H1 (cell line): ENCODE data around the gene RASEF. TPM values are rescaled to one million over a fixed set of nuclear protein-coding genes. Genes with fewer than 3 reads are reported as not detected.

Experiments used
- CTCF ChIA-PET: fragments of 300-600 bp; sonication (Branson Sonifier 250); formaldehyde crosslinking; loops from one replicate; lab custom pipeline; 2021; ENCODE audit not compliant: partially characterized antibody; lab: Charles Lee
- POLR2A ChIA-PET: fragments of 300-600 bp; sonication (Branson Sonifier 250); formaldehyde crosslinking; loops from one replicate; lab custom pipeline; 2021; ENCODE audit warnings: inconsistent platforms; ENCODE audit not compliant: partially characterized antibody; lab: Charles Lee
- DNase-seq, 2 experiments: peaks; one replicate each; pipeline versions ENCODE4 v3.0.0 to v3.0.0-alpha.2; 2010 to 2022; ENCODE audit warnings: low spot score in 2 of 2, low read depth in 1 of 2, mixed read lengths in 1 of 2
- FAIRE-seq: peaks from 2 replicates; lab custom pipeline; 2011; peaks lifted over from hg19 to GRCh38; lab: Jason Lieb, UNC
- H2AFZ ChIP-seq: 2 replicates; pipeline ENCODE4 v1.8.1; 2012; ENCODE audit warnings: low read length, inconsistent platforms
- H2AK5ac ChIP-seq: 2 replicates; pipeline ENCODE4 v1.6.1; 2013; ENCODE audit warnings: low read depth, low read length
- H2BK120ac ChIP-seq: replicated peaks from 2 replicates; pipeline ENCODE3; 2013; ENCODE audit warnings: low read depth, low read length, inconsistent platforms
- H2BK12ac ChIP-seq: 2 replicates; pipeline ENCODE4 v1.6.1; 2013; ENCODE audit warnings: low read depth, low read length
- H2BK15ac ChIP-seq: 2 replicates; pipeline ENCODE4 v1.6.1; 2013; ENCODE audit warnings: low read length
- H2BK20ac ChIP-seq: 2 replicates; pipeline ENCODE4 v1.6.1; 2013; ENCODE audit warnings: low read length
- H2BK5ac ChIP-seq: 2 replicates; pipeline ENCODE4 v1.6.1; 2013; ENCODE audit warnings: low read depth, low read length
- H3K14ac ChIP-seq: 2 replicates; pipeline ENCODE4 v1.6.1; 2013; ENCODE audit warnings: inconsistent platforms; ENCODE audit not compliant: insufficient read length
- H3K18ac ChIP-seq: 2 replicates; pipeline ENCODE4 v1.6.1; 2013; ENCODE audit warnings: low read length; ENCODE audit errors: extremely low read depth
- H3K23ac ChIP-seq: 2 replicates; pipeline ENCODE4 v1.6.1; 2013; ENCODE audit warnings: inconsistent platforms; ENCODE audit not compliant: insufficient read length
- H3K23me2 ChIP-seq: 2 replicates; pipeline ENCODE4 v1.6.1; 2013; ENCODE audit warnings: low read depth, low read length
- H3K27ac ChIP-seq: 2 replicates; pipeline ENCODE4 v1.6.1; 2011; ENCODE audit warnings: low read depth, low read length, inconsistent platforms
- H3K27me3 ChIP-seq, 4 experiments: replicated peaks in 1 of 4; 1 replicate in 1 of 4; 2 replicates in 3 of 4; pipeline versions ENCODE4 v1.6.1 to v1.8.1; 2011 to 2013; ENCODE audit warnings: low read length in 3 of 4, mild to moderate bottlenecking in 3 of 4, inconsistent platforms in 2 of 4, mixed read lengths in 2 of 4, moderate library complexity in 1 of 4; ENCODE audit not compliant: control insufficient read depth in 3 of 4, insufficient read depth in 3 of 4; ENCODE audit errors: extremely low read depth in 1 of 4
- H3K36me3 ChIP-seq, 4 experiments: 2 replicates each; pipeline versions ENCODE4 v1.6.1 to v1.8.1; 2011 to 2013; ENCODE audit warnings: mild to moderate bottlenecking in 4 of 4, low read length in 3 of 4, moderate library complexity in 2 of 4, control low read depth in 1 of 4, inconsistent platforms in 1 of 4; ENCODE audit not compliant: insufficient read depth in 4 of 4, control insufficient read depth in 2 of 4
- H3K4ac ChIP-seq: replicated peaks from 2 replicates; pipeline ENCODE3; 2013; ENCODE audit warnings: low read length, low read depth, mixed read lengths, inconsistent platforms; ENCODE audit not compliant: insufficient read length
- H3K4me1 ChIP-seq, 4 experiments: replicated peaks in 1 of 4; 1 replicate in 1 of 4; 2 replicates in 3 of 4; pipeline versions ENCODE4 v1.6.1 to v1.8.1; 2011 to 2013; ENCODE audit warnings: low read length in 3 of 4, inconsistent platforms in 2 of 4, mixed read lengths in 1 of 4; ENCODE audit not compliant: insufficient read depth in 4 of 4, control insufficient read depth in 3 of 4
- H3K4me2 ChIP-seq, 2 experiments: 2 replicates each; pipeline versions ENCODE4 v1.6.1 to v1.8.1; 2011 to 2013; ENCODE audit warnings: low read depth in 2 of 2, low read length in 2 of 2, control low read depth in 1 of 2, inconsistent platforms in 1 of 2, mild to moderate bottlenecking in 1 of 2; ENCODE audit not compliant: insufficient read depth in 1 of 2
- H3K4me3 ChIP-seq, 4 experiments: fragments of 200-600, 300-600 bp in 1 of 4; sonication (generic), shearing (Covaris generic), sonication (Bioruptor Twin) in 1 of 4; 2 replicates each; pipeline versions ENCODE4 v1.5.1 to v1.8.1; 2011 to 2016; ENCODE audit warnings: low read length in 4 of 4, low read depth in 3 of 4, control low read depth in 2 of 4, inconsistent platforms in 2 of 4, mild to moderate bottlenecking in 2 of 4, mixed read lengths in 1 of 4, moderate library complexity in 1 of 4; ENCODE audit not compliant: insufficient read depth in 2 of 4; ENCODE audit errors: extremely low read depth in 1 of 4
- H3K56ac ChIP-seq: replicated peaks from 2 replicates; pipeline ENCODE3; 2013; ENCODE audit warnings: low read depth, mild to moderate bottlenecking, mixed read lengths, low read length, inconsistent platforms; ENCODE audit not compliant: insufficient read length
- H3K79me1 ChIP-seq: 2 replicates; pipeline ENCODE4 v1.6.1; 2013; ENCODE audit warnings: low read depth, low read length, control low read depth
- H3K79me2 ChIP-seq, 2 experiments: 2 replicates each; pipeline versions ENCODE4 v1.6.1 to v1.8.1; 2012 to 2013; ENCODE audit warnings: low read length in 2 of 2, mild to moderate bottlenecking in 2 of 2, inconsistent platforms in 1 of 2; ENCODE audit not compliant: insufficient read depth in 2 of 2, control insufficient read depth in 1 of 2
- H3K9ac ChIP-seq, 4 experiments: replicated peaks in 1 of 4; 1 replicate in 1 of 4; 2 replicates in 3 of 4; pipeline versions ENCODE4 v1.6.1 to v1.8.1; 2011 to 2013; ENCODE audit warnings: low read depth in 3 of 4, low read length in 3 of 4, control low read depth in 2 of 4, mild to moderate bottlenecking in 2 of 4, moderate library complexity in 2 of 4, inconsistent platforms in 1 of 4; ENCODE audit errors: extremely low read depth in 1 of 4
- H3K9me3 ChIP-seq, 2 experiments: 2 replicates each; pipeline versions ENCODE4 v1.6.1 to v1.8.1; 2012 to 2013; ENCODE audit warnings: mild to moderate bottlenecking in 2 of 2, moderate library complexity in 2 of 2, control low read depth in 1 of 2, inconsistent platforms in 1 of 2, low read depth in 1 of 2, low read length in 1 of 2, mixed read lengths in 1 of 2; ENCODE audit not compliant: insufficient read depth in 2 of 2
- H4K20me1 ChIP-seq, 2 experiments: replicated peaks in 1 of 2; 2 replicates each; pipeline versions ENCODE3 to v1.8.1; 2011 to 2013; ENCODE audit warnings: inconsistent platforms in 2 of 2, low read length in 2 of 2, mild to moderate bottlenecking in 1 of 2; ENCODE audit not compliant: insufficient read depth in 2 of 2, control insufficient read depth in 1 of 2
- H4K5ac ChIP-seq: 2 replicates; pipeline ENCODE4 v1.6.1; 2013; ENCODE audit warnings: low read length, low read depth, mixed read lengths, inconsistent platforms; ENCODE audit not compliant: insufficient read length
- H4K8ac ChIP-seq: 2 replicates; pipeline ENCODE4 v1.8.0; 2013; ENCODE audit warnings: mild to moderate bottlenecking, moderate library complexity, low read length, inconsistent platforms; ENCODE audit not compliant: insufficient read depth; ENCODE audit errors: extremely low read depth
- H4K91ac ChIP-seq: replicated peaks from 2 replicates; pipeline ENCODE3; 2013; ENCODE audit warnings: low read length, mixed read lengths, inconsistent platforms; ENCODE audit not compliant: insufficient read length
- BRCA1 ChIP-seq: IDR thresholded peaks from 2 replicates; pipeline ENCODE4 v1.6.1; 2012; ENCODE audit warnings: low read depth, low read length, improper control_type of control experiment
- CTCF ChIP-seq, 3 experiments: IDR thresholded peaks; 1 replicate in 2 of 3; 2 replicates in 1 of 3; pipeline versions ENCODE4 v1.5.1 to v1.6.1; 2011; ENCODE audit warnings: low read length in 3 of 3, mild to moderate bottlenecking in 3 of 3, inconsistent platforms in 2 of 3, low read depth in 1 of 3, moderate library complexity in 1 of 3; ENCODE audit not compliant: insufficient read depth in 1 of 3; ENCODE audit errors: control extremely low read depth in 1 of 3
- NANOG ChIP-seq: IDR thresholded peaks from 2 replicates; pipeline ENCODE4 v1.6.1; 2011; ENCODE audit warnings: low read length, low read depth, mild to moderate bottlenecking, inconsistent platforms; ENCODE audit not compliant: insufficient read depth, poor library complexity, severe bottlenecking
- WGBS, 2 experiments: shearing (Covaris generic) in 1 of 2; methylation state at CpG; one replicate each; pipeline versions ENCODE4 v1.1.6 to v1.1.7; 2013 to 2015; ENCODE audit warnings: low lambda C conversion rate in 2 of 2, mixed read lengths in 2 of 2, inconsistent platforms in 1 of 2, low coverage in 1 of 2, missing lambda C conversion rate in 1 of 2; ENCODE audit not compliant: insufficient replicate concordance in 2 of 2, insufficient coverage in 1 of 2, insufficient read length in 1 of 2; ENCODE audit errors: extremely low coverage in 1 of 2, missing lambda C conversion rate in 1 of 2; 5-methylcytosine and 5-hydroxymethylcytosine counted together
- polyA plus RNA-seq, 7 experiments: library from polyadenylated mRNA; depleted of rRNA in 3 of 7; stranded (reverse) in 5 of 7; unstranded in 2 of 7; fragments of >200 nt in 5 of 7; fragments of 200-250 nt in 2 of 7; gene quantifications; 1 replicate in 5 of 7; 2 replicates in 1 of 7; 4 replicates in 1 of 7; pipeline versions ENCODE4 v1.2.1 to v1.2.3, GENCODE V29; 2011 to 2013; ENCODE audit warnings: missing spikeins in 2 of 7, mixed read lengths in 2 of 7
- total RNA-seq: library from RNA; stranded (reverse); fragmentation: NEBNext Ultra II Directional; extraction: Animal tissue kit (Norgen Biotek cat#: 25700); gene quantifications from 2 replicates; pipeline ENCODE4 v1.2.1, GENCODE V29; 2021

Gene RASEF
- total and polyA plus RNA-seq, 2 of the 8 experiments (the other 6 are each of a cell fraction or from before 2014, with no cell fraction given), result 1.1 to 4.6 TPM

DNA sequence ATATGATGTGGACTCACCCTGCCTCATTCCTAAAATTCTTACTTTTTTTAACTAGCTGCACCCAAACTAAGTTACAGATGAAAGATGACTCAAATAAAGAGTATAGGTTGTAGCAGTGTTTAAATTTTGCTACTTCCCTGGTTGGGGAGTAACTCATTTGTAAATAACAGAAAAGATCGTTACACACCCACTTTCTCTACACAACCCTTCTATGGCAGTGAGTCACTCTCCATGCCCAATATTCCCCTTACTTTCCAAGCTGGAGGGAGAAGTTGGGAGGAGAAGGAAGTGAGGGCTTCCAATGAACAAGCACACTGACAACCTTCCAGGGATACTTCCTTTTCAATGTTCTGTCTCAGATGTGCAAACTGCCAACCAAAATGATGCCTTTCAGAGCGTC lies 1.9 kb downstream of the RASEF start:
- Histone ChIP-seq H2BK12ac (no peak overlapping the region), H3K56ac (no peak overlapping the region), H4K91ac (no peak overlapping the region), H2AFZ (no peak overlapping the region), H3K9ac (no peak overlapping the region), H3K27me3 (peaks cover 0 to 35% (median 14%) of the 10 kb centered on the region in 4 experiments; a peak in 6 of 7 replicates), H4K20me1 (no peaks in the 10 kb centered on the region), H2BK5ac (no peak overlapping the region), H2BK15ac (no peak overlapping the region), H3K4me3 (peak overlapping the region in 1 of 4 experiments; percentile 60; a peak in 1 of 8 replicates), H3K79me2 (no peaks in the 10 kb centered on the region), H3K36me3 (no peaks in the 10 kb centered on the region), H3K9me3 (no peaks in the 10 kb centered on the region), H3K79me1 (no peaks in the 10 kb centered on the region), H4K8ac (no peak overlapping the region), H3K4ac (no peak overlapping the region), H3K4me2 (peak overlapping the region in 1 of 2 experiments; percentile 56; a peak in 1 of 4 replicates), H2AK5ac (no peak overlapping the region), H3K23ac (no peak overlapping the region), H3K4me1 (peaks cover 0 to 4% (median 0%) of the 10 kb centered on the region in 4 experiments; a peak in 1 of 7 replicates), H3K27ac (no peak overlapping the region), H2BK120ac (no peak overlapping the region), H4K5ac (no peak overlapping the region), H3K23me2 (peaks cover 5% of the 10 kb centered on the region; the same call in 1 of the 2 replicates), H3K18ac (no peak overlapping the region), H2BK20ac (no peak overlapping the region), H3K14ac (no peak overlapping the region)
- 94% methylated on average over 2 of the region's 2 CpGs; no CpG with 5 or more reads in 1 of the 2 experiments for WGBS, 2 experiments
- POLR2A ChIA-PET, result no interaction called here
- DNase-seq (no peak), FAIRE-seq (no peak)
- CTCF ChIA-PET, result interaction anchor here (0.6 kb wide), 1 partner anchor 41 kb away, joined by 3 read pairs; no protein-coding TSS in a partner anchor
- TF ChIP-seq NANOG (no peak), BRCA1 (no peak), CTCF (IDR thresholded peaks at IDR 0.05; ENCODE audit: control extremely low read depth in 1 of 3, insufficient read depth in 1 of 3, low read depth in 1 of 3, low read length in 3 of 3) (no peak)
